ENCODE results near the gene PNPO.

Gene PNPO

GRCh38 chr17:47995241-47995935 lies 54.0 kb downstream of the PNPO start:
- H3K27me3 ChIP-seq (ENCODE audit: insufficient read depth, low read length, poor library complexity, severe bottlenecking) = no peaks in the 10 kb centered on the region
- no peaks in the 10 kb centered on the region for H3K79me2 ChIP-seq (ENCODE audit: insufficient read depth, low read length)
- no peak overlapping the region for H3K9ac ChIP-seq (ENCODE audit: low read depth, low read length, poor library complexity, severe bottlenecking)
- peaks cover 6% of the 10 kb centered on the region for H3K4me1 ChIP-seq (ENCODE audit: insufficient read depth, low read length, poor library complexity, severe bottlenecking)
- H3K4me3 ChIP-seq (ENCODE audit: low read length, poor library complexity, severe bottlenecking) = no peak overlapping the region
- no peaks in the 10 kb centered on the region for H3F3A ChIP-seq (ENCODE audit: low read depth)
- H3K4me2 ChIP-seq (ENCODE audit: low read depth, low read length, poor library complexity, severe bottlenecking) = no peak overlapping the region
- no peaks in the 10 kb centered on the region for H3K9me3 ChIP-seq (ENCODE audit: insufficient read depth, low read depth, low read length)
- no peaks in the 10 kb centered on the region for H3K36me3 ChIP-seq (ENCODE audit: insufficient read depth, low read length)
- no peaks in the 10 kb centered on the region for H4K20me1 ChIP-seq (ENCODE audit: insufficient read depth, low read length, poor library complexity, severe bottlenecking)
- TF ChIP-seq CTCF (conservative IDR thresholded peaks at IDR 0.05; ENCODE audit: low read length) (no peak), EZH2phosphoT487 (IDR thresholded peaks at IDR 0.05; ENCODE audit: borderline replicate concordance) (no peak)
- H2AFZ ChIP-seq (ENCODE audit: low read length) = no peak overlapping the region
- no peaks in the 10 kb centered on the region for H3K9me2 ChIP-seq (replicated peaks; ENCODE audit: low read depth, low read length)

- Histone ChIP-seq H3K9me2 (replicated peaks; ENCODE audit: low read depth, low read length) (no peaks in the 10 kb centered on the region), H3K36me3 (ENCODE audit: insufficient read depth, low read length) (no peaks in the 10 kb centered on the region), H3F3A (ENCODE audit: low read depth) (no peaks in the 10 kb centered on the region), H3K79me2 (ENCODE audit: insufficient read depth, low read length) (no peaks in the 10 kb centered on the region), H3K4me1 (ENCODE audit: insufficient read depth, low read length, poor library complexity, severe bottlenecking) (peaks cover 6% of the 10 kb centered on the region), H3K27me3 (ENCODE audit: insufficient read depth, low read length, poor library complexity, severe bottlenecking) (no peaks in the 10 kb centered on the region), H2AFZ (ENCODE audit: low read length) (no peak overlapping the region), H4K20me1 (ENCODE audit: insufficient read depth, low read length, poor library complexity, severe bottlenecking) (no peaks in the 10 kb centered on the region), H3K9me3 (ENCODE audit: insufficient read depth, low read depth, low read length) (no peaks in the 10 kb centered on the region), H3K4me2 (ENCODE audit: low read depth, low read length, poor library complexity, severe bottlenecking) (no peak overlapping the region), H3K9ac (ENCODE audit: low read depth, low read length, poor library complexity, severe bottlenecking) (no peak overlapping the region), H3K4me3 (ENCODE audit: low read length, poor library complexity, severe bottlenecking) (no peak overlapping the region)
- TF ChIP-seq CTCF (conservative IDR thresholded peaks at IDR 0.05; ENCODE audit: low read length) (no peak), EZH2phosphoT487 (IDR thresholded peaks at IDR 0.05; ENCODE audit: borderline replicate concordance) (no peak)
These were observed 54.8 kb downstream of the PNPO start for GRCh38 chr17:47996201-47996600.

GRCh38 chr17:47997586-47997985 lies 56.2 kb downstream of the PNPO start:
- Histone ChIP-seq H3K27me3 (ENCODE audit: insufficient read depth, low read length, poor library complexity, severe bottlenecking) (no peaks in the 10 kb centered on the region), H3K9ac (ENCODE audit: low read depth, low read length, poor library complexity, severe bottlenecking) (no peak overlapping the region), H3K4me3 (ENCODE audit: low read length, poor library complexity, severe bottlenecking) (no peak overlapping the region), H3K79me2 (ENCODE audit: insufficient read depth, low read length) (no peaks in the 10 kb centered on the region), H3K4me1 (ENCODE audit: insufficient read depth, low read length, poor library complexity, severe bottlenecking) (peaks cover 12% of the 10 kb centered on the region), H4K20me1 (ENCODE audit: insufficient read depth, low read length, poor library complexity, severe bottlenecking) (no peaks in the 10 kb centered on the region), H3F3A (ENCODE audit: low read depth) (no peaks in the 10 kb centered on the region), H3K36me3 (ENCODE audit: insufficient read depth, low read length) (no peaks in the 10 kb centered on the region), H3K9me3 (ENCODE audit: insufficient read depth, low read depth, low read length) (no peaks in the 10 kb centered on the region), H3K4me2 (ENCODE audit: low read depth, low read length, poor library complexity, severe bottlenecking) (no peak overlapping the region), H2AFZ (ENCODE audit: low read length) (no peak overlapping the region), H3K9me2 (replicated peaks; ENCODE audit: low read depth, low read length) (no peaks in the 10 kb centered on the region)
- no peak for TF ChIP-seq EZH2phosphoT487 (IDR thresholded peaks at IDR 0.05; ENCODE audit: borderline replicate concordance)
- TF ChIP-seq CTCF (conservative IDR thresholded peaks at IDR 0.05; ENCODE audit: low read length) = no peak

All from Loucy (cell line).